GM06990 (cell line): Measurements from ENCODE around the gene CIB4.

Experiments
- DNase-seq: peaks from one replicate; pipeline ENCODE4 v3.0.0-alpha.2; 2011; ENCODE audit not compliant: insufficient read length; ENCODE audit errors: extremely low read depth
- H3K27me3 ChIP-seq: replicated peaks from 2 replicates; pipeline ENCODE4 v1.6.0; 2011; ENCODE audit warnings: low read length; ENCODE audit not compliant: control insufficient read depth, insufficient read depth
- H3K36me3 ChIP-seq: 2 replicates; pipeline ENCODE4 v1.5.1; 2011; ENCODE audit warnings: low read length; ENCODE audit not compliant: control insufficient read depth, insufficient read depth
- H3K4me3 ChIP-seq: replicated peaks from 2 replicates; pipeline ENCODE4 v1.5.1; 2011; ENCODE audit warnings: low read depth, mild to moderate bottlenecking, control low read depth, low read length
- TF ChIP-seq, protein P1 (sequence below): IDR thresholded peaks from 2 replicates; pipeline ENCODE4 v1.5.1; 2011; ENCODE audit warnings: low read length, control low read depth, mild to moderate bottlenecking, inconsistent platforms; ENCODE audit not compliant: insufficient read depth, poor library complexity, severe bottlenecking

Gene CIB4

DNA sequence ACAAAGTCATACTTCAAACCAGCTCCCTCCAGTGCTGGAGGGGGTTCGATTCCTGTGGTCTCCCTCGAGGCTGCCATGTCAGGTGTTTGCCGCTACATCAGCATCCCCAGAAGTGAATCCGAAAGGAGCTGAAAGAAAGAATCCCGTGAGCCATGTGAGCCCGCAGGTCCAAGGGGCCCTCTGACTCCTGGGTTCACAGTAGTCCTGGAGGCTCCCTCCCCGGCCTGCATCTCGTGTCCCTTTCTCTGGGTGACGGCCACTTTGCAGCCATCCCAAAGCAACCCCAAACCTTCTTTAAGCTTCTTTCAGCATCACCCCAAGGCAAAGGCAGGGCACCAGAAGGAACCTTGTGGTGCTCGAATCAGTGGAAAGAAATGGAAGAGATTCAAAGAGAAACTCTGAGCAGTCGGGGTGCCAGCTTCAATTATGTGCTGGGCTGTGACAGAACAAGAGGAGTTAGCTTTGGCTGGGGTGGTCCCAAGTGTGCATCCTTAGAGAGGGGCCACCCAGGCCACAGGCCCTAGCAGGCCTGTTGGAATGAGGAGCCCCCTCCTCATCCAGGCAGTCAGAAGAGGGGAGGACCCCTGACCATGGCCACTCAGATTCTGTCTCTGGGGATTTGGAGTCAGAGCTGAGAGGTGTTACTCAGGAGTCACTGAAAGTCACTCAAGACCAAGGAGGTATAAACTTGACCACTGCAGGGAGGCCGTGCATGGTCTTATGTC lies 59.7 kb downstream of the CIB4 start:
- TF ChIP-seq, protein P1, sequence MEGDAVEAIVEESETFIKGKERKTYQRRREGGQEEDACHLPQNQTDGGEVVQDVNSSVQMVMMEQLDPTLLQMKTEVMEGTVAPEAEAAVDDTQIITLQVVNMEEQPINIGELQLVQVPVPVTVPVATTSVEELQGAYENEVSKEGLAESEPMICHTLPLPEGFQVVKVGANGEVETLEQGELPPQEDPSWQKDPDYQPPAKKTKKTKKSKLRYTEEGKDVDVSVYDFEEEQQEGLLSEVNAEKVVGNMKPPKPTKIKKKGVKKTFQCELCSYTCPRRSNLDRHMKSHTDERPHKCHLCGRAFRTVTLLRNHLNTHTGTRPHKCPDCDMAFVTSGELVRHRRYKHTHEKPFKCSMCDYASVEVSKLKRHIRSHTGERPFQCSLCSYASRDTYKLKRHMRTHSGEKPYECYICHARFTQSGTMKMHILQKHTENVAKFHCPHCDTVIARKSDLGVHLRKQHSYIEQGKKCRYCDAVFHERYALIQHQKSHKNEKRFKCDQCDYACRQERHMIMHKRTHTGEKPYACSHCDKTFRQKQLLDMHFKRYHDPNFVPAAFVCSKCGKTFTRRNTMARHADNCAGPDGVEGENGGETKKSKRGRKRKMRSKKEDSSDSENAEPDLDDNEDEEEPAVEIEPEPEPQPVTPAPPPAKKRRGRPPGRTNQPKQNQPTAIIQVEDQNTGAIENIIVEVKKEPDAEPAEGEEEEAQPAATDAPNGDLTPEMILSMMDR, result no peak
- DNase-seq, result no peak
- Histone ChIP-seq H3K4me3 (no peak overlapping the region), H3K27me3 (no peaks in the 10 kb centered on the region; the same call in none of the 2 replicates), H3K36me3 (no peaks in the 10 kb centered on the region)

DNA sequence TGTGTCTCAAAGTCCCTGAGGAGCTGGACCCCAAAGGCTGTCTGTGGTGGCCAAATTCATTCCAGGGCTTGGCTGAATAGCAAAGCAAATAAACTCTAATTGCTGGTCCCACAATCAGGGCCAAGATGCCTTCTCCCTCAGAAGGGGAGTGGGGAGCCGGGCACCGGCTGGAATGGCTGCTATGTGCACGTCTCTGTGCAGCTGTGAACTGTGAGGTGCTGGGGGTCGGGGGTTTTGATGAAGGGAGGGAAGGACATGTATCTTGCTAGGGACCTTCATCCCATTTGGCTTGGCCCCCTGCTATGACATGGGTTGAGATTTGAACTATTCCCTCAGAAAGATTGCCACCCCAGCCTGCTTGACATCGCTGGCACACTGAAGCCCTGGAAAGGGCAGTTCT lies 60.4 kb downstream of the CIB4 start:
- no peaks in the 10 kb centered on the region; the same call in none of the 2 replicates for H3K27me3 ChIP-seq
- H3K4me3 ChIP-seq, result no peak overlapping the region
- no peaks in the 10 kb centered on the region for H3K36me3 ChIP-seq
- TF ChIP-seq, protein P1, result no peak
- DNase-seq, result no peak

DNA sequence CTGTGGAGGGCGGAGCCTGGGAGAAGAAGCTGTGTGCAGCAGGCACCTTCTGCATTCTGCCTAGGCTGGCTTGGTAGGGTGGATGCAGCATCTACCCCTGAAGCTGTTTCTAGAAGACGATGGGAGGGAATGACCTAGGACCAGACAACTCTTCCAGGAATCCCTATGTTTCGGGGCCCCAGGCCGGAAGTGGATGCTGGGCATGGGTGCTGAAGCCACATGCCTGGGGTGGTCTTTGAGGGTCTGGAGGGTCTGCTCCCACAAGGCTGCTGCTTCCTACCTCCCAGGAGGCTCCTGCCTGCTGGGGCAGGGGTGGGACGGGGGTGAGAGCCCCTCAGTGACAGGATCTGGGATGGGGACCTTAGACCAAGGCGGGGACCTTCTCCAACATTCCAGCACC lies 61.0 kb downstream of the CIB4 start:
- TF ChIP-seq, protein P1, result no peak
- Histone ChIP-seq H3K4me3 (no peak overlapping the region), H3K36me3 (no peaks in the 10 kb centered on the region), H3K27me3 (no peaks in the 10 kb centered on the region; the same call in none of the 2 replicates)
- no peak for DNase-seq

DNA sequence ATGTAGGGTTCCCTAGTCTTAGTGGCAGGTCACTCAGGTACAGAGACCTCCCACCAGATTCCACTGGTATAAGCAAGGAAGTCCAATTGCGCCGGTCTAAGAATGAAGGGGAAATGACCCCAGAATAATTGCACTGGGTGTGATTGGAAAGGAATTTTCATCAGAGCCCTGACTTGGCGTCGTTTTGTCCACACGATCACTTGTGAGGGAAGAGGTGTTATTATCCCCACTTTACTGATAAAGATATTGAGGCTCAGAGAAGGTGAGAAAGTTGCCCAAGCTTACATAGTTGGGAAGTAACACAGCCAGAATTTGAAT lies 61.5 kb downstream of the CIB4 start:
- no peaks in the 10 kb centered on the region; the same call in none of the 2 replicates for H3K27me3 ChIP-seq
- no peak for DNase-seq
- no peaks in the 10 kb centered on the region for H3K36me3 ChIP-seq
- H3K4me3 ChIP-seq, result no peak overlapping the region
- TF ChIP-seq, protein P1, result no peak

DNA sequence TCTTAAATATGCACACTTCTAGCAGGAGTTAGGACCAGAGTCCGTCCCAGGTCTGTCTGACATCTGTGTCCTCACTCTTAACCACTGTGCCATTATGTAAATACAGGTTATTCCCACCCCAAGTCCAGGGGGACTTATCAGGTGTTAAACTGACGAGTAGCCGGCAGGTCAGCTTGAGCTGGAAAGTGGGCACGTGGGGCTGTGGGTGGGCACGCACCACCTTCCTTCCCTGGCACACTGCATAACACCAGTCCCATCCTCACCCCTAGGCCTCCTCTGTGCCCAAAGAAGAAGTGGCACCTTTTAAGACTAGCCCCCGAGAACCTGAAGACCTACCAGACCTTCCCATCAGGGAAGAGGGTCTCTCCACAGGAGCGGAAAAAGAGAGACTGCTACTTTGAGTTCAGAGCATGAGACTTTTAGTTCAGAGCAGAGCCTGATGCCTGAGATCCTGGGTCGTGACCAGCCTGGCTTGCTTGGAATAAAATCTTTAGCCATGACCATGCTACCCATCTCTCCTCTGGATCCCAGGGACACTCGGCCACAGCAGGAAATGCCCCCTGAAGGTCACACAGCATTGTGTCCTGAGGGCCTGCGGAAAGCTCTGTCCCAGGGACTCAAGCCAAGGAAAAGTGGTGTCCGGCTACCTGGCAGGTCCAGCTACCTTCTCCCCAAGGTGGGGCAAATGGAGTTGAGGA lies 62.0 kb downstream of the CIB4 start:
- DNase-seq, result no peak
- Histone ChIP-seq H3K27me3 (peaks cover under 1% of the 10 kb centered on the region), H3K36me3 (no peaks in the 10 kb centered on the region), H3K4me3 (no peak overlapping the region)
- TF ChIP-seq, protein P1, result no peak
